GM18498 (cell line): ENCODE measurements around the gene PPP1R8.
A peak's percentile ranks its signal among the peaks of the same experiment; 100 is the strongest.
"Not testable (repeated sequence)": the region's sequence is repeated elsewhere in the genome, so short reads cannot be mapped to it uniquely, and the experiment has no call there.

Experiments used
- ATAC-seq: cut with Tn5 transposase; IDR thresholded peaks from one replicate; pipeline ENCODE4 v1.9.1; 2021; ENCODE audit warnings: mild to moderate bottlenecking, moderate library complexity; ENCODE audit not compliant: unreplicated experiment

PPP1R8 gene

GRCh38 chr1:27830621-27831440, at the start of gene PPP1R8:
PPP1R8 (plus strand) TSS chr1:27830782; CDS start chr1:27830836, 54 bp downstream.
- peak; percentile 94 for ATAC-seq

- no peak for ATAC-seq
Measured at GRCh38 chr1:27782950-27783349, 47.6 kb upstream of the PPP1R8 start.

GRCh38 chr1:27784700-27785099, 45.9 kb upstream of the PPP1R8 start:
- no peak for ATAC-seq

- ATAC-seq: no peak
Measured at GRCh38 chr1:27785781-27786455, 44.7 kb upstream of the PPP1R8 start.

GRCh38 chr1:27787895-27788294, 42.7 kb upstream of the PPP1R8 start:
- no peak for ATAC-seq

GRCh38 chr1:27789540-27790041, 41.0 kb upstream of the PPP1R8 start:
- ATAC-seq: no peak

GRCh38 chr1:27790270-27790669, 40.3 kb upstream of the PPP1R8 start:
- ATAC-seq: not testable (repeated sequence)

- ATAC-seq: no peak
Measured at GRCh38 chr1:27795601-27796000, 35.0 kb upstream of the PPP1R8 start.

GRCh38 chr1:27804791-27805190, 25.8 kb upstream of the PPP1R8 start:
- no peak for ATAC-seq

- no peak for ATAC-seq
Measured at GRCh38 chr1:27806758-27807157, 23.8 kb upstream of the PPP1R8 start.

- ATAC-seq: no peak
Measured at GRCh38 chr1:27807385-27807784, 23.2 kb upstream of the PPP1R8 start.

- not testable (repeated sequence) for ATAC-seq
Measured at GRCh38 chr1:27808131-27808530, 22.5 kb upstream of the PPP1R8 start.

GRCh38 chr1:27809883-27810282, 20.7 kb upstream of the PPP1R8 start:
- no peak for ATAC-seq

- ATAC-seq: no peak
Measured at GRCh38 chr1:27811741-27812500, 18.7 kb upstream of the PPP1R8 start.

GRCh38 chr1:27816921-27817630, 13.5 kb upstream of the PPP1R8 start:
- ATAC-seq: no peak

GRCh38 chr1:27821761-27822315, 8.7 kb upstream of the PPP1R8 start:
- ATAC-seq: no peak

- no peak for ATAC-seq
Measured at GRCh38 chr1:27823784-27824183, 6.8 kb upstream of the PPP1R8 start.

GRCh38 chr1:27824411-27824810, 6.2 kb upstream of the PPP1R8 start:
- ATAC-seq: no peak

GRCh38 chr1:27829339-27829960, 1.1 kb upstream of the PPP1R8 start:
- ATAC-seq: not testable (repeated sequence)
